Measurements from ENCODE around the gene BARX1.
"Not testable (repeated sequence)": the region's sequence is repeated elsewhere in the genome, so short reads cannot be mapped to it uniquely, and the experiment has no call there.

The BARX1 gene

GRCh38 chr9:93955111-93955980, at the start of gene BARX1:
BARX1 (minus strand) TSS chr9:93955355; CDS start chr9:93955146, 209 bp downstream.
- peak; percentile 47 for DNase-seq

- peak; percentile 78 for DNase-seq
Observed at GRCh38 chr9:94002316-94003140, 47.4 kb upstream of the BARX1 start.

- DNase-seq = peak; percentile 26
Observed at GRCh38 chr9:93996863-93997262, 41.7 kb upstream of the BARX1 start.

- no peak for DNase-seq
Observed at GRCh38 chr9:93996367-93996766, 41.2 kb upstream of the BARX1 start.

- DNase-seq = no peak
Observed at GRCh38 chr9:93994545-93994944, 39.4 kb upstream of the BARX1 start.

GRCh38 chr9:93994132-93994531, 39.0 kb upstream of the BARX1 start:
- no peak for DNase-seq

- DNase-seq = no peak
Observed at GRCh38 chr9:93992830-93993229, 37.7 kb upstream of the BARX1 start.

GRCh38 chr9:93990448-93990847, 35.3 kb upstream of the BARX1 start:
- DNase-seq = no peak

- no peak for DNase-seq
Observed at GRCh38 chr9:93988056-93988455, 32.9 kb upstream of the BARX1 start.

GRCh38 chr9:93984860-93985259, 29.7 kb upstream of the BARX1 start:
- no peak for DNase-seq

GRCh38 chr9:93983875-93984274, 28.7 kb upstream of the BARX1 start:
- DNase-seq = no peak

GRCh38 chr9:93979721-93980120, 24.6 kb upstream of the BARX1 start:
- DNase-seq = no peak

GRCh38 chr9:93978551-93978950, 23.4 kb upstream of the BARX1 start:
- DNase-seq = no peak

GRCh38 chr9:93976973-93977372, 21.8 kb upstream of the BARX1 start:
- DNase-seq = no peak

GRCh38 chr9:93976081-93976480, 20.9 kb upstream of the BARX1 start:
- no peak for DNase-seq

- DNase-seq = no peak
Observed at GRCh38 chr9:93975262-93975661, 20.1 kb upstream of the BARX1 start.

GRCh38 chr9:93974151-93974550, 19.0 kb upstream of the BARX1 start:
- DNase-seq = no peak

GRCh38 chr9:93972655-93973054, 17.5 kb upstream of the BARX1 start:
- DNase-seq = not testable (repeated sequence)

GRCh38 chr9:93969328-93969661, 14.1 kb upstream of the BARX1 start:
- no peak for DNase-seq

GRCh38 chr9:93968451-93969327, 13.5 kb upstream of the BARX1 start:
- no peak for DNase-seq

GRCh38 chr9:93967020-93967803, 12.1 kb upstream of the BARX1 start:
- DNase-seq = no peak

All from hematopoietic multipotent progenitor cell treated with erythropoietin and hydrocortisone succinate and interleukin-3 and kit ligand, for 4 days (in vitro differentiated cells).